CD14-positive monocyte (primary cell): ENCODE measurements around the gene APLP1. TPM values are rescaled to one million over a fixed set of nuclear protein-coding genes. Genes with fewer than 3 reads are reported as not detected.

Experiments used
- DNase-seq, 3 donors: peaks; one replicate each; pipeline ENCODE4 v3.0.0-alpha.2; 2011 to 2022
- H2AFZ ChIP-seq: 2 replicates; pipeline ENCODE4 v1.6.0; 2012; ENCODE audit warnings: mild to moderate bottlenecking, low read depth, low read length, inconsistent platforms; ENCODE audit not compliant: insufficient read depth, poor library complexity, severe bottlenecking
- H3K27ac ChIP-seq, 2 donors: 1 replicate in 1 of 2; 2 replicates in 1 of 2; pipeline ENCODE4 v1.5.1; 2012 to 2013; ENCODE audit warnings: low read length in 2 of 2, control low read depth in 1 of 2, inconsistent platforms in 1 of 2, low read depth in 1 of 2, mild to moderate bottlenecking in 1 of 2
- H3K27me3 ChIP-seq, 2 donors: one replicate each; pipeline versions ENCODE4 v1.6.0 to v1.6.1; 2011 to 2013; ENCODE audit warnings: low read length in 2 of 2; ENCODE audit not compliant: control insufficient read depth in 2 of 2, insufficient read depth in 2 of 2
- H3K36me3 ChIP-seq, 2 donors: replicated peaks in 1 of 2; 1 replicate in 1 of 2; 2 replicates in 1 of 2; pipeline versions ENCODE4 v1.5.1 to v1.6.1; 2012 to 2013; ENCODE audit warnings: low read length in 2 of 2, control low read depth in 1 of 2, inconsistent platforms in 1 of 2, mild to moderate bottlenecking in 1 of 2; ENCODE audit not compliant: insufficient read depth in 2 of 2, control insufficient read depth in 1 of 2
- H3K4me1 ChIP-seq, 2 donors: 1 replicate in 1 of 2; 2 replicates in 1 of 2; pipeline versions ENCODE4 v1.5.1 to v1.6.1; 2012 to 2013; ENCODE audit warnings: low read length in 2 of 2, control low read depth in 1 of 2, inconsistent platforms in 1 of 2, mild to moderate bottlenecking in 1 of 2, moderate library complexity in 1 of 2; ENCODE audit not compliant: insufficient read depth in 2 of 2, control insufficient read depth in 1 of 2
- H3K4me2 ChIP-seq: replicated peaks from 2 replicates; pipeline ENCODE3; 2012; ENCODE audit warnings: low read length, moderate library complexity, mild to moderate bottlenecking; ENCODE audit not compliant: poor library complexity, severe bottlenecking; ENCODE audit errors: extremely low read depth
- H3K4me3 ChIP-seq, 3 experiments: fragments of 200-600 bp in 1 of 3; sonication (generic) in 1 of 3; replicated peaks in 1 of 3; 1 replicate in 2 of 3; 2 replicates in 1 of 3; pipeline ENCODE4 v1.5.1; 2011 to 2013; ENCODE audit warnings: low read length in 3 of 3, mild to moderate bottlenecking in 3 of 3, control low read depth in 2 of 3, low read depth in 2 of 3, inconsistent platforms in 1 of 3, moderate library complexity in 1 of 3
- H3K79me2 ChIP-seq: 2 replicates; pipeline ENCODE4 v1.6.0; 2012; ENCODE audit warnings: mild to moderate bottlenecking, control low read depth, inconsistent platforms, low read length, moderate library complexity; ENCODE audit not compliant: insufficient read depth
- H3K9ac ChIP-seq: 2 replicates; pipeline ENCODE4 v1.6.0; 2017; ENCODE audit warnings: low read length, mild to moderate bottlenecking; ENCODE audit not compliant: insufficient read depth, poor library complexity, severe bottlenecking
- H3K9me3 ChIP-seq, 2 donors: replicated peaks in 1 of 2; 1 replicate in 1 of 2; 2 replicates in 1 of 2; pipeline versions ENCODE4 v1.5.1 to v1.6.1; 2012 to 2013; ENCODE audit warnings: low read length in 2 of 2, control low read depth in 1 of 2; ENCODE audit not compliant: control insufficient read depth in 1 of 2, insufficient read depth in 1 of 2
- H4K20me1 ChIP-seq: 2 replicates; pipeline ENCODE4 v1.6.0; 2012; ENCODE audit warnings: mild to moderate bottlenecking, low read length, control low read depth, moderate library complexity; ENCODE audit not compliant: insufficient read depth
- H3K27ac Mint-ChIP-seq, 7 donors: one replicate each; pipeline ENCODE4 v1.8.0; 2020; ENCODE audit warnings: mild to moderate bottlenecking in 7 of 7, mixed read lengths in 7 of 7, moderate library complexity in 6 of 7, inconsistent platforms in 2 of 7
- H3K27me3 Mint-ChIP-seq, 3 donors: one replicate each; pipeline ENCODE4 v1.8.0; 2021 to 2022; ENCODE audit warnings: low read depth in 3 of 3, mild to moderate bottlenecking in 3 of 3, mixed read lengths in 3 of 3, moderate library complexity in 3 of 3, inconsistent platforms in 1 of 3
- H3K36me3 Mint-ChIP-seq, 2 donors: one replicate each; pipeline ENCODE4 v1.8.0; 2020; ENCODE audit warnings: mixed read lengths in 2 of 2, inconsistent platforms in 1 of 2, mild to moderate bottlenecking in 1 of 2
- H3K4me1 Mint-ChIP-seq: one replicate; pipeline ENCODE4 v1.8.0; 2020; ENCODE audit warnings: mild to moderate bottlenecking, mixed read lengths
- H3K4me3 Mint-ChIP-seq, 2 donors: one replicate each; pipeline ENCODE4 v1.8.0; 2020; ENCODE audit warnings: mild to moderate bottlenecking in 2 of 2, mixed read lengths in 2 of 2, moderate library complexity in 1 of 2
- H3K9me3 Mint-ChIP-seq, 7 donors: one replicate each; pipeline ENCODE4 v1.8.0; 2020 to 2022; ENCODE audit warnings: mixed read lengths in 7 of 7, mild to moderate bottlenecking in 6 of 7, moderate library complexity in 6 of 7, inconsistent platforms in 2 of 7
- CTCF ChIP-seq: fragments of 200-600 bp; IDR thresholded peaks from one replicate; pipeline ENCODE4 v1.8.0; 2022; ENCODE audit warnings: antibody characterized with exemption, mild to moderate bottlenecking
- WGBS: methylation state at CpG from one replicate; pipeline ENCODE4 v1.1.5; 2013; ENCODE audit warnings: missing lambda C conversion rate; ENCODE audit not compliant: insufficient coverage; 5-methylcytosine and 5-hydroxymethylcytosine counted together
- intact Hi-C, 2 donors: fragments of 100-400 bp; cut with micrococcal nuclease; formaldehyde crosslinking; loops; one replicate each; pipeline versions ENCODE4 v1.15.0 to v1.15.1; 2023
- polyA plus RNA-seq, 3 donors: library from polyadenylated mRNA; depleted of rRNA in 1 of 3; unstranded in 2 of 3; stranded (reverse) in 1 of 3; fragments of 300-500 nt in 2 of 3; fragments of >200 nt in 1 of 3; fragmentation: Illumina TruSeq in 2 of 3; gene quantifications; 1 replicate in 2 of 3; 2 replicates in 1 of 3; pipeline ENCODE4 v1.2.3, GENCODE V29; 2012 to 2021

Gene APLP1
- polyA plus RNA-seq, 3 donors = not detected

- H3K4me1 Mint-ChIP-seq = peaks cover 9% of the 10 kb centered on the region
- H3K4me1 ChIP-seq = peaks cover 0 to 5% of the 10 kb centered on the region in 2 donors
- H3K9me3 Mint-ChIP-seq = peaks cover 0 to 2% (median 0%) of the 10 kb centered on the region in 7 donors
- no peak overlapping the region for H3K4me3 ChIP-seq
- H4K20me1 ChIP-seq = no peaks in the 10 kb centered on the region
- intact Hi-C loops = loop anchor here in 1 of 2 donors (10.0 kb wide), 1 partner anchor 104 kb away; the partner anchor contains the start of gene ARHGAP33
- DNase-seq = no peak
- H3K9me3 ChIP-seq = no peaks in the 10 kb centered on the region
- no peaks in the 10 kb centered on the region for H3K79me2 ChIP-seq
- no peak for TF ChIP-seq CTCF
- H3K9ac ChIP-seq = no peak overlapping the region
- H3K27ac ChIP-seq = no peak overlapping the region
- peak overlapping the region in 1 of 2 donors; percentile 62 for H3K4me3 Mint-ChIP-seq
- H3K36me3 Mint-ChIP-seq = peaks cover 0 to 1% of the 10 kb centered on the region in 2 donors
- no peak overlapping the region for H2AFZ ChIP-seq
- no peak overlapping the region for H3K4me2 ChIP-seq
- H3K27ac Mint-ChIP-seq = no peak overlapping the region
- H3K27me3 Mint-ChIP-seq = peaks cover 22 to 30% (median 26%) of the 10 kb centered on the region in 3 donors
- no peaks in the 10 kb centered on the region for H3K36me3 ChIP-seq
- WGBS = 24% methylated on average over 10 of the region's 23 CpGs
- H3K27me3 ChIP-seq = peaks cover 0 to 16% of the 10 kb centered on the region in 2 donors
These were observed 10.7 kb downstream of the APLP1 start for GRCh38 chr19:35879068-35879467.

GRCh38 chr19:35879770-35880317 is 11.5 kb downstream of the APLP1 start:
- TF ChIP-seq CTCF = no peak
- 2% methylated on average over 25 of the region's 28 CpGs for WGBS
- H3K9me3 Mint-ChIP-seq = peaks cover 0 to 2% (median 0%) of the 10 kb centered on the region in 7 donors

More at GRCh38 chr19:35879770-35880317, 11.5 kb downstream of the APLP1 start:
- Mint-ChIP-seq H3K27me3 (peaks cover 20 to 30% (median 26%) of the 10 kb centered on the region in 3 donors), H3K4me1 (peaks cover 9% of the 10 kb centered on the region), H3K27ac (peak overlapping the region in 4 of 7 donors; percentile 5 to 42 (median 19)), H3K36me3 (peaks cover 0 to 1% of the 10 kb centered on the region in 2 donors), H3K4me3 (peak overlapping the region in 1 of 2 donors; percentile 62)
- Histone ChIP-seq H3K9ac (no peak overlapping the region), H2AFZ (no peak overlapping the region), H3K9me3 (no peaks in the 10 kb centered on the region), H3K79me2 (no peaks in the 10 kb centered on the region), H3K4me2 (no peak overlapping the region), H3K27ac (no peak overlapping the region), H3K27me3 (peaks cover 0 to 16% of the 10 kb centered on the region in 2 donors), H3K4me3 (no peak overlapping the region), H4K20me1 (no peaks in the 10 kb centered on the region), H3K36me3 (no peaks in the 10 kb centered on the region), H3K4me1 (peaks cover 0 to 5% of the 10 kb centered on the region in 2 donors)
- intact Hi-C loops = loop anchor here in 1 of 2 donors (10.0 kb wide), 1 partner anchor 105 kb away; the partner anchor contains the start of gene ARHGAP33
- DNase-seq = peak; percentile 80 to 89 (median 87)
